GM19324 (cell line): Measurements from ENCODE around the gene TBCK.
"Not testable (repeated sequence)": the region's sequence is repeated elsewhere in the genome, so short reads cannot be mapped to it uniquely, and the experiment has no call there.

ENCODE experiments used
- ATAC-seq: cut with Tn5 transposase; IDR thresholded peaks from one replicate; pipeline ENCODE4 v1.9.1; 2021; ENCODE audit warnings: mild to moderate bottlenecking, moderate library complexity; ENCODE audit not compliant: unreplicated experiment, low FRiP score

Gene TBCK

GRCh38 chr4:106140601-106141000 lies 175.4 kb downstream of the TBCK start:
- ATAC-seq = no peak

GRCh38 chr4:106136777-106137331 lies 179.2 kb downstream of the TBCK start:
- no peak for ATAC-seq

GRCh38 chr4:106132045-106132444 lies 184.0 kb downstream of the TBCK start:
- ATAC-seq = no peak

- no peak for ATAC-seq
These were observed 189.9 kb downstream of the TBCK start for GRCh38 chr4:106126062-106126461.

- not testable (repeated sequence) for ATAC-seq
These were observed 196.0 kb downstream of the TBCK start for GRCh38 chr4:106119949-106120555.

GRCh38 chr4:106116025-106116424 lies 200.0 kb downstream of the TBCK start:
- ATAC-seq = no peak

- no peak for ATAC-seq
These were observed 201.7 kb downstream of the TBCK start for GRCh38 chr4:106114270-106114669.

- not testable (repeated sequence) for ATAC-seq
These were observed 204.1 kb downstream of the TBCK start for GRCh38 chr4:106111778-106112469.

GRCh38 chr4:106109929-106110328 lies 206.1 kb downstream of the TBCK start:
- ATAC-seq = no peak

GRCh38 chr4:106105697-106106096 lies 210.3 kb downstream of the TBCK start:
- no peak for ATAC-seq

GRCh38 chr4:106104276-106104675 lies 211.7 kb downstream of the TBCK start:
- ATAC-seq = no peak

GRCh38 chr4:106096454-106096853 lies 219.6 kb downstream of the TBCK start:
- ATAC-seq = no peak

GRCh38 chr4:106095408-106095807 lies 220.6 kb downstream of the TBCK start:
- no peak for ATAC-seq

- ATAC-seq = no peak
These were observed 223.5 kb downstream of the TBCK start for GRCh38 chr4:106092361-106093040.

GRCh38 chr4:106090826-106091225 lies 225.2 kb downstream of the TBCK start:
- ATAC-seq = no peak

GRCh38 chr4:106083065-106083464 lies 232.9 kb downstream of the TBCK start:
- no peak for ATAC-seq

- no peak for ATAC-seq
These were observed 235.6 kb downstream of the TBCK start for GRCh38 chr4:106080376-106080775.

GRCh38 chr4:106079616-106080015 lies 236.4 kb downstream of the TBCK start:
- ATAC-seq = no peak

GRCh38 chr4:106065018-106065417 lies 251.0 kb downstream of the TBCK start:
- ATAC-seq = no peak

GRCh38 chr4:106063009-106063408 lies 253.0 kb downstream of the TBCK start:
- ATAC-seq = no peak

- ATAC-seq = no peak
These were observed 253.5 kb downstream of the TBCK start for GRCh38 chr4:106062452-106062875.
